Loucy (cell line): ENCODE results near the gene SCN4A.
A peak's percentile ranks its signal among the peaks of the same experiment; 100 is the strongest.

ENCODE experiments used
- H2AFZ ChIP-seq: fragments of 200-600 bp; sonication (generic); 2 replicates; pipeline ENCODE4 v1.6.0; 2016; ENCODE audit warnings: antibody characterized with exemption, mild to moderate bottlenecking, low read length, moderate library complexity
- H3F3A ChIP-seq: fragments of 200-600 bp; 2 replicates; pipeline ENCODE4 v1.6.0; 2016; ENCODE audit warnings: antibody characterized with exemption, low read depth, mild to moderate bottlenecking
- H3K27me3 ChIP-seq: fragments of 200-600 bp; sonication (generic); 2 replicates; pipeline ENCODE4 v1.6.1; 2014; ENCODE audit warnings: low read length, mild to moderate bottlenecking; ENCODE audit not compliant: insufficient read depth, poor library complexity, severe bottlenecking
- H3K36me3 ChIP-seq: fragments of 200-600 bp; sonication (generic); 2 replicates; pipeline ENCODE4 v1.6.1; 2016; ENCODE audit warnings: low read length; ENCODE audit not compliant: insufficient read depth
- H3K4me1 ChIP-seq: fragments of 200-600 bp; sonication (generic); 2 replicates; pipeline ENCODE4 v1.5.1; 2014; ENCODE audit warnings: low read length, mild to moderate bottlenecking; ENCODE audit not compliant: insufficient read depth, poor library complexity, severe bottlenecking
- H3K4me2 ChIP-seq: fragments of 200-600 bp; sonication (generic); 2 replicates; pipeline ENCODE4 v1.6.0; 2014; ENCODE audit warnings: antibody characterized with exemption, low read length, low read depth, mild to moderate bottlenecking; ENCODE audit not compliant: poor library complexity, severe bottlenecking
- H3K4me3 ChIP-seq: fragments of 200-600 bp; sonication (generic); 2 replicates; pipeline ENCODE4 v1.5.1; 2014; ENCODE audit warnings: low read length, mild to moderate bottlenecking, mixed read lengths; ENCODE audit not compliant: poor library complexity, severe bottlenecking
- H3K79me2 ChIP-seq: fragments of 200-600 bp; sonication (generic); 2 replicates; pipeline ENCODE4 v1.6.1; 2014; ENCODE audit warnings: low read length; ENCODE audit not compliant: insufficient read depth
- H3K9ac ChIP-seq: fragments of 200-600 bp; sonication (generic); 2 replicates; pipeline ENCODE4 v1.6.0; 2014; ENCODE audit warnings: mild to moderate bottlenecking, low read depth, low read length, moderate library complexity; ENCODE audit not compliant: poor library complexity, severe bottlenecking
- H3K9me2 ChIP-seq: fragments of 200-600 bp; sonication (generic); replicated peaks from 2 replicates; pipeline ENCODE4 v1.6.1; 2016; ENCODE audit warnings: low read depth, low read length, mixed read lengths
- H3K9me3 ChIP-seq: fragments of 200-600 bp; sonication (generic); 2 replicates; pipeline ENCODE4 v1.6.1; 2014; ENCODE audit warnings: mild to moderate bottlenecking, antibody characterized with exemption, low read length, low read depth; ENCODE audit not compliant: insufficient read depth
- H4K20me1 ChIP-seq: fragments of 200-600 bp; sonication (generic); 2 replicates; pipeline ENCODE4 v1.6.0; 2014; ENCODE audit warnings: antibody characterized with exemption, low read length, mild to moderate bottlenecking; ENCODE audit not compliant: insufficient read depth, poor library complexity, severe bottlenecking
- EZH2phosphoT487 ChIP-seq: fragments of 200-600 bp; IDR thresholded peaks from 2 replicates; pipeline ENCODE4 v1.6.1; 2018; ENCODE audit warnings: antibody characterized with exemption, mild to moderate bottlenecking, moderate library complexity, borderline replicate concordance
- TF ChIP-seq, protein P1 (sequence below): fragments of 200-600 bp; sonication (generic); conservative IDR thresholded peaks from 2 replicates; pipeline ENCODE4 v1.5.1; 2014; ENCODE audit warnings: mild to moderate bottlenecking, antibody characterized with exemption, low read length

Gene SCN4A

DNA sequence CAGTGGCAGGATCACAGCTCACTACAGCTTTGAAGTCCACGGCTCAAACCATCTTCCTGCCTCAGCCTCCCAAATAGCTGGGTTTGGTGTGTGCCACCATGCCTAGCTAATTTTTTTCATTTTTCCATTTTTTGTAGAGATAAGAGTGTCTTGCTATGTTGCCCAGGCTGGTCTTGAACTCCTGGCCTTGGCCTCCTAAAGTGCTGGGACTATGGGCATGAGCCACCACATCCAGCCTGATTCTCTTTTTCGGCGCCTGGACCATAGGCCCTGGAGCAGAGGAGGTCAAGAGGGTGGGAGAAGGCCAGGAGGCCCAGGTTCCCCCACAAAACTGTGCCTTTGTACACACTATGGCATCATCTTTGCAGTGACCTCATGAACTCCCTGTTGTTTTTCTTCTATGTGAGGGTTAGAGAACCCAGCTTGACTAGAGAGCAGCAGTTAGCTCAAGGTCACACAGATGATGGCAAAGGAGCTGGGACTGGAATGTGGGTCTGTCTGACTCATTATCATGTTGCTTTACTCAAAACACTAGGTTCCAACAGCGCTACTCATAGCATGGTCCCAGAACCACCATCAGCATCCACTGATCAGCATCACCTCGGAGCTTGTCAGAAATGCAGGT, 16.3 kb downstream of the SCN4A start:
- Histone ChIP-seq H3F3A (peaks cover 9% of the 10 kb centered on the region; the same call in 1 of the 2 replicates), H3K9me3 (no peaks in the 10 kb centered on the region), H3K9ac (peak overlapping the region; percentile 76), H3K4me3 (no peak overlapping the region), H3K4me2 (no peak overlapping the region), H4K20me1 (no peaks in the 10 kb centered on the region), H3K27me3 (no peaks in the 10 kb centered on the region), H3K4me1 (peaks cover 53% of the 10 kb centered on the region), H3K79me2 (no peaks in the 10 kb centered on the region), H2AFZ (no peak overlapping the region), H3K36me3 (no peaks in the 10 kb centered on the region), H3K9me2 (no peaks in the 10 kb centered on the region)
- no peak for TF ChIP-seq EZH2phosphoT487
- TF ChIP-seq, protein P1, sequence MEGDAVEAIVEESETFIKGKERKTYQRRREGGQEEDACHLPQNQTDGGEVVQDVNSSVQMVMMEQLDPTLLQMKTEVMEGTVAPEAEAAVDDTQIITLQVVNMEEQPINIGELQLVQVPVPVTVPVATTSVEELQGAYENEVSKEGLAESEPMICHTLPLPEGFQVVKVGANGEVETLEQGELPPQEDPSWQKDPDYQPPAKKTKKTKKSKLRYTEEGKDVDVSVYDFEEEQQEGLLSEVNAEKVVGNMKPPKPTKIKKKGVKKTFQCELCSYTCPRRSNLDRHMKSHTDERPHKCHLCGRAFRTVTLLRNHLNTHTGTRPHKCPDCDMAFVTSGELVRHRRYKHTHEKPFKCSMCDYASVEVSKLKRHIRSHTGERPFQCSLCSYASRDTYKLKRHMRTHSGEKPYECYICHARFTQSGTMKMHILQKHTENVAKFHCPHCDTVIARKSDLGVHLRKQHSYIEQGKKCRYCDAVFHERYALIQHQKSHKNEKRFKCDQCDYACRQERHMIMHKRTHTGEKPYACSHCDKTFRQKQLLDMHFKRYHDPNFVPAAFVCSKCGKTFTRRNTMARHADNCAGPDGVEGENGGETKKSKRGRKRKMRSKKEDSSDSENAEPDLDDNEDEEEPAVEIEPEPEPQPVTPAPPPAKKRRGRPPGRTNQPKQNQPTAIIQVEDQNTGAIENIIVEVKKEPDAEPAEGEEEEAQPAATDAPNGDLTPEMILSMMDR = no peak

DNA sequence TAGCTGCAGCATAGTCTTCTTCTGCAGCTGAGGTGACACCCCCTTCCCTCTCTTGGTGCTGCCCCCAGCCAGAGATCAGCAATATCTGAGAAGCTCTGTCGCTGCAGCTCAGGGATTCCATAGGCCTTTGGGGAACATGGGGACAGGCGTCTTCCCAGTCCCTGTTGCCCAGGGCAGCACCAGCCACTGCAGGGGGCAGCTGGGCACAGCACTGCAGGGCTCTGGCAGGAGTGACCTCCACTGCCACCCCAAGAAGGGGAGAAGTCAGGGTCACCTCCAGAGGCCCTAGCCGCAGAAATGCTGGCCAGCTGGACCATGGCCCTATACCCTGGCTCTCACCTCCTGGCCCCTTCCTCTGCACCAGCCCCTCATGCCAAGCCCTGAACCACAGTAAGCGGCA, 16.9 kb downstream of the SCN4A start:
- no peaks in the 10 kb centered on the region for H3K27me3 ChIP-seq
- no peaks in the 10 kb centered on the region for H3K36me3 ChIP-seq
- no peaks in the 10 kb centered on the region for H3K9me3 ChIP-seq
- H3K9ac ChIP-seq = peak overlapping the region; percentile 76
- H3F3A ChIP-seq = peaks cover 9% of the 10 kb centered on the region; the same call in 1 of the 2 replicates
- H3K79me2 ChIP-seq = no peaks in the 10 kb centered on the region
- H3K9me2 ChIP-seq = no peaks in the 10 kb centered on the region
- peaks cover 58% of the 10 kb centered on the region for H3K4me1 ChIP-seq
- no peak overlapping the region for H3K4me2 ChIP-seq
- H2AFZ ChIP-seq = no peak overlapping the region
- H3K4me3 ChIP-seq = no peak overlapping the region
- no peaks in the 10 kb centered on the region for H4K20me1 ChIP-seq
- TF ChIP-seq EZH2phosphoT487 = no peak
- TF ChIP-seq, protein P1 = no peak

DNA sequence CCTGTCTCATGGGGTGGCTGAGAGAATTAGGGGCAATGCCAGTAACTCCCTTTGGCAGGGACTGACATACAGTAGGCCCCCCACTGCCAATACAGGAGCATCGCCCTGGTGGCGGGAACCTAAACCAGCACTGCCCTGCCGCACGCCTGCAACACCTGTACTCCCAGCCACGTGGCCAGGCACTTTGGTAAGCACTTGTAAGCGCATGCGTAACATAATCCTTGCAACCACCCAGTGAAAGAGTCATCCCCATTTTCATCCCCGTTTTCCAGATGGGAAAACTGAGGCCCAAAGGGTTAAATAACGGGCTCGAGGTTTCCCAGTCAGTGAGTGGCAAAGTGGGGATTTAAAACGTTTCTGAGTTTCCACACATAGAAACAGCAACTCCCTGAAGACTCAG, 17.5 kb downstream of the SCN4A start:
- Histone ChIP-seq H3K4me1 (peaks cover 63% of the 10 kb centered on the region), H3K9me2 (no peaks in the 10 kb centered on the region), H2AFZ (no peak overlapping the region), H4K20me1 (no peaks in the 10 kb centered on the region), H3K27me3 (no peaks in the 10 kb centered on the region), H3K4me2 (peak overlapping the region; percentile 69), H3F3A (peaks cover 9% of the 10 kb centered on the region; the same call in 1 of the 2 replicates), H3K4me3 (no peak overlapping the region), H3K9me3 (no peaks in the 10 kb centered on the region), H3K9ac (peak overlapping the region; percentile 76), H3K36me3 (no peaks in the 10 kb centered on the region), H3K79me2 (no peaks in the 10 kb centered on the region)
- TF ChIP-seq EZH2phosphoT487 = no peak
- TF ChIP-seq, protein P1 = peak; percentile 4; the same call in 1 of the 2 replicates
